HL-60 (cell line): ENCODE measurements around the gene COLEC11.

Experiments
- CTCF ChIP-seq: IDR thresholded peaks from one replicate; pipeline ENCODE4 v1.5.1; 2011; ENCODE audit warnings: low read length, control low read depth, inconsistent platforms; ENCODE audit not compliant: insufficient read depth
- GABPA ChIP-seq: IDR thresholded peaks from 2 replicates; pipeline ENCODE4 v1.6.1; 2012; ENCODE audit warnings: low read depth
- POLR2AphosphoS5 ChIP-seq: IDR thresholded peaks from 2 replicates; pipeline ENCODE4 v1.6.1; 2012; ENCODE audit warnings: low read depth
- TF ChIP-seq, protein P1 (sequence below): IDR thresholded peaks from 2 replicates; pipeline ENCODE4 v1.6.1; 2012; ENCODE audit warnings: low read depth; ENCODE audit not compliant: insufficient replicate concordance

DNA sequence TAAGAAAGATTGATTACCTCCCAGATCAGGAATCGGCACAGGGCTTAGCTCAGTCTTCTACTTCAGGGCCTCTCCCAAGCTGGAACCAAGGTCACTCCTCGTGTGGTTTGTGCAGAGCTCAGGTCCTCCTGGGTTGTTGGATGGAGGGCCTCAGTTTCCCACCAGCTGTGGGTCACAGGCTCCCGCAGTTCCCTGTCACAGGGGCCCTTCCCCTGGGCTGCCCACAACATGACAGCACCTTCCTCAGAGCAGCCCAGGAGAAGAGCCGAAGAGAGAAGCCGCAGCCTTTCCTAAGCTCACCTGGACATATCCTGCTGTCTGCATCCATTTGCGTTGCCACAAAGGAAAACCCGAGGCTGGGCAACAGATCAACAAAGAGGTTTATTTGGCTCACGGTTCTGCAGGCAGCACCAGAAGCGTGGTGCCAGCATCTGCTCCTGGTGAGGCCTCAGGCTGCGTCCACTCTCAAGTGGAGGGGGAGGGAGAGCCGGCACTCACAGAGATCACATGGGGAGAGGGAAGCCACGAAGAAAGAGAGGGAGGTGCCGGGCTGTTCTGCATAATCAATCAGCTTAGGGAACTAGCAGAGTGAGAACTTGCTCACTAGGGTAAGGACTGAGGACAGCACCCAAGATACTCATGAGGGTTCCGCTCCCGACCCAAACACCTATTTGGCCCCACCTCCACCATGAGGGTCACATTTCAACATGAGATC, 50.1 kb downstream of the COLEC11 start:
- TF ChIP-seq CTCF (no peak), GABPA (no peak), POLR2AphosphoS5 (no peak)
- TF ChIP-seq, protein P1, sequence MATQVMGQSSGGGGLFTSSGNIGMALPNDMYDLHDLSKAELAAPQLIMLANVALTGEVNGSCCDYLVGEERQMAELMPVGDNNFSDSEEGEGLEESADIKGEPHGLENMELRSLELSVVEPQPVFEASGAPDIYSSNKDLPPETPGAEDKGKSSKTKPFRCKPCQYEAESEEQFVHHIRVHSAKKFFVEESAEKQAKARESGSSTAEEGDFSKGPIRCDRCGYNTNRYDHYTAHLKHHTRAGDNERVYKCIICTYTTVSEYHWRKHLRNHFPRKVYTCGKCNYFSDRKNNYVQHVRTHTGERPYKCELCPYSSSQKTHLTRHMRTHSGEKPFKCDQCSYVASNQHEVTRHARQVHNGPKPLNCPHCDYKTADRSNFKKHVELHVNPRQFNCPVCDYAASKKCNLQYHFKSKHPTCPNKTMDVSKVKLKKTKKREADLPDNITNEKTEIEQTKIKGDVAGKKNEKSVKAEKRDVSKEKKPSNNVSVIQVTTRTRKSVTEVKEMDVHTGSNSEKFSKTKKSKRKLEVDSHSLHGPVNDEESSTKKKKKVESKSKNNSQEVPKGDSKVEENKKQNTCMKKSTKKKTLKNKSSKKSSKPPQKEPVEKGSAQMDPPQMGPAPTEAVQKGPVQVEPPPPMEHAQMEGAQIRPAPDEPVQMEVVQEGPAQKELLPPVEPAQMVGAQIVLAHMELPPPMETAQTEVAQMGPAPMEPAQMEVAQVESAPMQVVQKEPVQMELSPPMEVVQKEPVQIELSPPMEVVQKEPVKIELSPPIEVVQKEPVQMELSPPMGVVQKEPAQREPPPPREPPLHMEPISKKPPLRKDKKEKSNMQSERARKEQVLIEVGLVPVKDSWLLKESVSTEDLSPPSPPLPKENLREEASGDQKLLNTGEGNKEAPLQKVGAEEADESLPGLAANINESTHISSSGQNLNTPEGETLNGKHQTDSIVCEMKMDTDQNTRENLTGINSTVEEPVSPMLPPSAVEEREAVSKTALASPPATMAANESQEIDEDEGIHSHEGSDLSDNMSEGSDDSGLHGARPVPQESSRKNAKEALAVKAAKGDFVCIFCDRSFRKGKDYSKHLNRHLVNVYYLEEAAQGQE: no peak
